MG63 (cell line): ENCODE results near the gene SLC17A7. TPM values are rescaled to one million over a fixed set of nuclear protein-coding genes. Genes with fewer than 3 reads are reported as not detected.
A peak's percentile ranks its signal among the peaks of the same experiment; 100 is the strongest.
"Not testable (repeated sequence)": the region's sequence is repeated elsewhere in the genome, so short reads cannot be mapped to it uniquely, and the experiment has no call there.

Experiments used
- DNase-seq: peaks from one replicate; pipeline ENCODE4 v3.0.0-alpha.2; 2020
- H3K27me3 ChIP-seq: fragments of 250-450 bp; sonication (Bioruptor Pico); 2 replicates; pipeline ENCODE4 v1.5.1; 2020; ENCODE audit warnings: mild to moderate bottlenecking, moderate library complexity
- H3K36me3 ChIP-seq: fragments of 250-450 bp; sonication (Bioruptor Pico); 2 replicates; pipeline ENCODE4 v1.5.1; 2020; ENCODE audit warnings: mild to moderate bottlenecking, moderate library complexity
- H3K4me3 ChIP-seq: fragments of 250-450 bp; sonication (Bioruptor Pico); 2 replicates; pipeline ENCODE4 v1.5.1; 2020; ENCODE audit warnings: mild to moderate bottlenecking, moderate library complexity
- H3K9me3 ChIP-seq: fragments of 250-450 bp; sonication (Bioruptor Pico); 2 replicates; pipeline ENCODE4 v1.5.1; 2020; ENCODE audit warnings: mild to moderate bottlenecking, moderate library complexity
- total RNA-seq: library from RNA; depleted of rRNA; stranded (reverse); fragments of >200 nt; shearing (Covaris generic); gene quantifications from 2 replicates; pipeline ENCODE4 v1.2.3, GENCODE V29; 2014; ENCODE audit warnings: low replicate concordance

SLC17A7 gene
- total RNA-seq, 1 experiment from 2014 or later: not detected

DNA sequence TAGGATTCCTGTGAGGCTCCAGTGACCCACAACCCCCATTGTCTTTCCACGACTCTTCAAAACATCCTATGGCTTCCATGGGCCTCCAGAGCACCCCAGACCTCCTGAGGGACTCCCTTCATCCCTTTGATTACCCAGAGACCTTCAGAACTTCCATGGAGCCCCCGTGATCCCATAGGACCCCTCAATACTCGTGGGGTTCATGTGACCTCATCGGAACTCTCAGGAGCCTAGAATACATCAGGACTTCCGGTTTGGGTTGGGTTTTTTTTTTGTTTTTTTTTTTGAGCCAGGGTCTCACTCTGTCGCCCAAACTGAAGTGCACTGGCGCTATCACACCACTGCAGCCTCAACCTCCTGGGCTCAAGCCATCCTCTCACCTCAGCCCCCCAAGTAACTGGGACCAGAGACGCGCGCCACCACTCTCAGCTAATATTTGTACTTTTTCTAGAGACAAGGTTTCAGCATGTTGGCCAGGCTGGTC lies 12.5 kb upstream of the SLC17A7 start:
- Histone ChIP-seq H3K9me3 (no peaks in the 10 kb centered on the region), H3K4me3 (peak overlapping the region; percentile 89), H3K27me3 (no peaks in the 10 kb centered on the region), H3K36me3 (peaks cover 24% of the 10 kb centered on the region)
- DNase-seq: no peak

- peaks cover 30% of the 10 kb centered on the region for H3K36me3 ChIP-seq
- no peaks in the 10 kb centered on the region for H3K27me3 ChIP-seq
- peak; percentile 99 for DNase-seq
- H3K9me3 ChIP-seq: no peaks in the 10 kb centered on the region
- peak within 1 kb of the TSS; percentile 89 for H3K4me3 ChIP-seq
These were observed 11.9 kb upstream of the SLC17A7 start, which contains the start of gene ALDH16A1 for GRCh38 chr19:49453013-49453756. ALDH16A1 (plus strand) TSS chr19:49453225; CDS start chr19:49453332, 107 bp downstream.

DNA sequence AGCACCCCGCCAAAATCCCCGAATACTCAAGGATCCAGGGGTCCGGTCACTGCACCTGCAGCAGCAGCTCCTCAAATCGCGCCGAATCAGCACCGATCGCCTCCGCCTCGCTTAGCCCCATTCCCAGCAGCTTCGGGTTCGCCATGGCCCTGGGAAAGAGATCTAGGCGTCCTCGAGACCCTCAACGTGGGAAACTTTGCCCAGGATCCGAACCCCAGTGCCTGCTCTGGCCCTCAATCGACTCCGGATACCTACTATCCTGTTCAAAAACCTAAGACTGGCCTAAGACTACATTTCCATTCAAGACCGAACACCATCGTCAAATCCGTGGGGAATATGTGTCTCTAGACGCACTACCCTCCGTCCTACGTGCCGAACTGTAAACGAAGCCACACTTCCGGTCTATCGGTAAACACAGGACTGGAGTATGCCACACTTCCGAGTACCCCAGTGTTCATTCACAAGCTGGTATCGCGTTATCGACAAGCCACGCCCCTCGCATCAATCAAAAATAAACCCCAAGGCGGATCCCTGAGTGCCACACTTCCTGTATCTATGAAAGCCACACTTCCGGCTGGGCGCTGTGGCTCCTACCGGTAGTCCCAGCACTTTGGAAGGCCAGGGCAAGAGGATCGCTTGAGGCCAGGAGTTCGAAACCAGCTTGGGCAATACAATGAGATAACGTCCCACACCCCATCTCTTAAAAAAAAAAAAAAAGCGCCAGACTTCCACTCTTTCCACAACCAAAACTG lies 10.3 kb upstream of the SLC17A7 start, which contains the start of gene PIH1D1:
Gene PIH1D1, minus strand, starts transcription at position 385 of the 752 bp plus-strand sequence. Its CDS starts 240 bp downstream, at position 145.
- Histone ChIP-seq H3K4me3 (peak within 1 kb of the TSS; percentile 89), H3K9me3 (no peaks in the 10 kb centered on the region), H3K27me3 (no peaks in the 10 kb centered on the region), H3K36me3 (peaks cover 43% of the 10 kb centered on the region)
- DNase-seq: peak; percentile 99

GRCh38 chr19:49450405-49450804 lies 9.1 kb upstream of the SLC17A7 start:
- peak overlapping the region; percentile 89 for H3K4me3 ChIP-seq
- no peaks in the 10 kb centered on the region for H3K27me3 ChIP-seq
- H3K9me3 ChIP-seq: no peaks in the 10 kb centered on the region
- peaks cover 39% of the 10 kb centered on the region for H3K36me3 ChIP-seq
- DNase-seq: no peak

DNA sequence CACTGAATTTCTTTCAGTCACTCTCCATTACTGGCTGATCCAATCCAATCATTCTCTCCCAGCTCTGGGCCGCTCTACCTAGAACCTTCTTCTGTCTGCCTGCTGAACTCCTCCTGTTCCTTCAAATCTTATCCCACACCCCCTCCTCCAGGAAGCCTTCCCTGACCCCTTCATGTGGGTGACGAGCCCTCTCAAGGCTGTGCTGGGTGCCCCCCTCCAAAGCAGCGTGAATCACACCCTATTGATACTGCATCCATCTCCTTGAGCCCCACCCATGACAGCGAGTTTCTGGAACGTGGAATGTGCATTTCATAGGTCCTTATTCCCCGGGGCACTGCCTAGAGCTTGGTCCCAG lies 7.1 kb upstream of the SLC17A7 start:
- Histone ChIP-seq H3K36me3 (peaks cover 36% of the 10 kb centered on the region), H3K27me3 (no peaks in the 10 kb centered on the region), H3K9me3 (no peaks in the 10 kb centered on the region), H3K4me3 (no peak overlapping the region)
- DNase-seq: no peak

DNA sequence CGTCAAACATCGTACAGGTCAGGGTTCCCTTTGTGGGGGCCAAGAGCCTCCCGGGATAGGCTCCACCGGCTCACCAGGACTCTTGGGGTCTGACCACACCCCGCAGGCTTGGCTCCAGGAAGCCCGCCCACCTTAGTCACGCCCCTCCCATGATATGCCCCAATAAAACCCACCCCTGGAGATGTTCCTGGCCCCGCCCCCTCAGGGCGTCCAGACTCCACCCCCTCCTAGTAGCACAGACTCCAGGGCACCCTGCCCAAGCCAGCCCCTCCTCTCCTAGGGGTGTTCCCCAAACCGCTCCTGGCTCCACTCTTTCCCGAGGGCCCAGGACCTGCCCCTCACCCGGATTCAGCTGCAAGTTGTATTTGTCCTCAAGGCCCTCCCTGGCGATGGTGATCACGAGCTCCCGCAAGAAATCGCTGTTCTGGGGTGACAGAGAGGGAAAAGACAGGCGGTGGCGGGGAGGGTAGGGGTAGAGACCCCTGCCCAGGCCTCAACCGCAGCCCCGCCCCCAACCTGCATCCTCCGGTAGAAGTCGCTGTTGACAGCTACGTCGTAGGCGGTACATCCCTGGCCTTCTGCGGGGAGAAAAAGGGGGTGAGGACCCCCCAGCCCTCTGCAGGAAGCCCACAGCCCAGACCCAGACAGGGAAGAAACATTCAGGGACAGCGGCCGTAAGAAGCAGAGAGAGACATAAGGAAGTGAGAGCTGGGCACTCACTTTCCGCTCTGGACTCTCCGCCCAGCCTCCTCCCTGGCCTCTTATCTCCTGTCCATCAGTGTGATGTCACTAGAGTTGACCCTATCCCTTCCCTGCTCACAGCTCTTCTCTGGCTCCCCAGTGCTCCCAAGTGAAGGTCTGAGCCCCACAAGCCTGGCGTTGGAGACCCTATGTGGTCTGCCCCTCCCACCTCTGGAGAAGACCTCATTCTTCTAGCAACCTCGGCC lies 6.4 kb upstream of the SLC17A7 start:
- H3K36me3 ChIP-seq: peaks cover 36% of the 10 kb centered on the region
- no peaks in the 10 kb centered on the region for H3K9me3 ChIP-seq
- no peak overlapping the region for H3K4me3 ChIP-seq
- DNase-seq: peak; percentile 42
- no peaks in the 10 kb centered on the region for H3K27me3 ChIP-seq

DNA sequence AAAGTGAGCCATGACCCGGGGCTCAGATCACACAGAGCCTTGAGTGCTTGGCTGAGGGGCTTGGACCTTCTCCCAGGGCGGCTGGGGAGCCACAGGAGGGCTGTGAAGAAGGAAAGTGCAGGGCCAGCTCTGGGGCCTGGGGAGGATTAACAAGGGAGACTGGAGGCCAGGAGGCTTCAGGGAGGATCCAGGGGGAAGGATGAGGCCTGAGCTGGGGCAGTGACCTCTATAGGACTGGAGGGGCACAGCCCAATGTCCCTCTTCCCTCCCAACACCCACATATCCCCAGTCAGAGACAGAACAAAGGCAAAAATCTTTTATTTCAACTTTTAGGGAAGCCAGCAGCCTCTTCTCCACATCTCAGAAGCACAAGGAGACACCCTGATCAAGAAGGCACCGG lies 4.7 kb upstream of the SLC17A7 start:
- no peak overlapping the region for H3K4me3 ChIP-seq
- H3K9me3 ChIP-seq: no peaks in the 10 kb centered on the region
- DNase-seq: no peak
- H3K36me3 ChIP-seq: peaks cover 36% of the 10 kb centered on the region
- peaks cover 12% of the 10 kb centered on the region for H3K27me3 ChIP-seq

DNA sequence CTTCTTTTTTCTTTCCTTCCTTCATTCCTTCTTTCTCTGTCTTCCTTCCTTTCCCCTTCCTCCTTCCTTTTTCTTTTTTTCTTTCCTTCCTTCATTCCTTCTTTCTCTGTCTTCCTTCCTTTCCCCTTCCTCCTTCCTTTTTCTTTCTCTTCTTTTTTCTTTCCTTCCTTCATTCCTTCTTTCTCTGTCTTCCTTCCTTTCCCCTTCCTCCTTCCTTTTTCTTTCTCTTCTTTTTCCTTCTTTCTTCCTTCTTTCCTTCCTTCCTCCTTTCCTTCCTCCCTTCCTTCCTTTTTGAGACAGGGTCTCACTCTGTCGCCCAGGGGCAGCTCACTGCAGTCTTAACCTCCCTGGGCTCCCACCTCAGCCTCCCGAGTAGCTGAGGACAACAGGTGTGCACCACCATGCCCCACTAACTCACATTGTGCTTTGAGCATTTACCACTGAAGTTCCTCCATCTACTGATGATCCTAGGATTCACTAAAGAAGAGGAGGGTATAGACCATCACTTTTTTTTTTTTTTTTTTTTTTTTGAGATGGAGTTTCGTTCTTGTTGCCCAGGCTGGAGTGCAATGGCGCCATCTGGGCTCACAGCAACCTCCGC lies 2.9 kb upstream of the SLC17A7 start:
- not testable (repeated sequence) for H3K9me3 ChIP-seq, H3K4me3 ChIP-seq, DNase-seq
- peaks cover 24% of the 10 kb centered on the region for H3K36me3 ChIP-seq
- peaks cover 30% of the 10 kb centered on the region for H3K27me3 ChIP-seq

GRCh38 chr19:49443366-49444099 lies 2.2 kb upstream of the SLC17A7 start:
- H3K4me3 ChIP-seq: peak overlapping the region; percentile 65
- H3K9me3 ChIP-seq: no peaks in the 10 kb centered on the region
- peak; percentile 96 for DNase-seq
- peaks cover 19% of the 10 kb centered on the region for H3K36me3 ChIP-seq
- H3K27me3 ChIP-seq: peaks cover 36% of the 10 kb centered on the region

DNA sequence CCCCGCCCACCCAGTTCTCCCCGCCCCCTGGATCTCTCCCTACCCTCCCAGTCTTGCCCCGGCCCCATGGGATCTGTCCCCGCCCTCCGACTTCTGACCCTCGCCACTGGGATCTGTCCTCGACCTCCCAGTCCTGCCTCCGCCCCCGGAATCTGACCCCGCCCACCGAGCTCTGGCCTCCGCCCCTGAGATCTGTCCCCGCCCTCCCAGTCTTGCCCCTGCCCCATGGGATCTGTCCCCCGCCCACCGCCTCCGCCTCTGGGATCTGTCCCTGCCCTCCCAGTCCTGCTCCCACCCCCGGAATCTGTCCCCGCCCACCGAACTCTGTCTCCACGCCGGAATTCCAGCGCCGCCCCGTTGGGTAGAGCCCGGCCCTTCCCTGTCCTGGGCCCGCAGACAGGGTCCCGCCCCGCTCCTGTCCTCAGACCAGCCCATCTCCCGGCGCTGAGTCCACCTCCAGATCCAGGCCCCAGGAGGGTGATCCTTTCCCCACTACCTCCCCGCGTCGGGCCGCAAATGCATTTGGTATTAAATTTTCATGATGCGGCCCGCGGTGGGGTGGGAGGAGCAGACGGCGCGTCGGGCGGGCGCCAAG lies 1.5 kb upstream of the SLC17A7 start:
- DNase-seq: peak; percentile 98
- peak overlapping the region; percentile 65 for H3K4me3 ChIP-seq
- peaks cover 14% of the 10 kb centered on the region for H3K36me3 ChIP-seq
- H3K27me3 ChIP-seq: peaks cover 43% of the 10 kb centered on the region
- no peaks in the 10 kb centered on the region for H3K9me3 ChIP-seq

DNA sequence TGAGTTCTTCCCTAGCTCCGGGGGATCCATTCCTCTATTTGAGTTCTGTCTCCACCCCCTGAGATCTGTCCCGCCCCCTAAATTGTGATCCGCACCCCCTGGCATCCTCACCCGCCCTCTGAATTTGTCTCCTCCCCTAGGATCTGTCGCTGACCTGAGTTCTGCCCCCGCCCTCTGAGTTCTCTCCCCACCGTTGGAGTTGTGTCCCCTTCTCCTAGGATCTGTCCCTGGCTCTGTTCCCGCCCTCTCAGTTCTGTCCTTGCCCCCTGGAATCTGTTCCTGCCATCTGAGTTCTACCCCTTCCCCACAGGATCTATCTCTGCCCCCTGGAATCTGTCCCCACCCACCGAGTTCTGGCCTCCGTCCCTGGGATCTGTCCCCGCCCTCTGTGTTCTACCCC lies 1.0 kb upstream of the SLC17A7 start:
- H3K36me3 ChIP-seq: peaks cover 9% of the 10 kb centered on the region
- peak overlapping the region; percentile 65 for H3K4me3 ChIP-seq
- H3K9me3 ChIP-seq: no peaks in the 10 kb centered on the region
- H3K27me3 ChIP-seq: peaks cover 48% of the 10 kb centered on the region
- DNase-seq: peak; percentile 36

DNA sequence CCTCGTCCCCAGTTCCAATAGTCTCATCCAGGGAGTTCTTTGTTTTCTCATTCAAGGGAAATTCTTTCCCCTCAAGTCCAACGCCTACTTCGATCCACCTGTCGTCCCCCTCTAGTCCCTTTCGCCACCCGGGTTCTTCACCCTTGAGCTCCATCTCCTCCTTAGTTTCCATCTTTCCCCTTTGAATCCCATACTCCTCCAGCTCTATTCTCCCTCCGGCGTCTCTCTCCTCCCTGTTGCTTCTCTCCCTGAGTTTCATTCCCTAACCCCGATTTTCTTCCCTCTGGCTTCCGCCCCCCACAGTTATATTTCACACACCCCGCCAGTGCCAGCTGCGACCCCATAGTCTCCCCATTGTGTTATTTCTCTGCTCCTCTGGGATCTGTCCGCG lies 628 bp upstream of the SLC17A7 start:
- Histone ChIP-seq H3K27me3 (peaks cover 52% of the 10 kb centered on the region), H3K9me3 (no peaks in the 10 kb centered on the region), H3K4me3 (no peak overlapping the region), H3K36me3 (peaks cover 5% of the 10 kb centered on the region)
- DNase-seq: no peak

- H3K27me3 ChIP-seq: peaks cover 61% of the 10 kb centered on the region
- no peak for DNase-seq
- no peaks in the 10 kb centered on the region for H3K36me3 ChIP-seq
- no peaks in the 10 kb centered on the region for H3K9me3 ChIP-seq
- H3K4me3 ChIP-seq: no peak overlapping the region
These were observed 703 bp downstream of the SLC17A7 start for GRCh38 chr19:49440439-49441209.

- Histone ChIP-seq H3K27me3 (peaks cover 61% of the 10 kb centered on the region), H3K36me3 (no peaks in the 10 kb centered on the region), H3K4me3 (no peak overlapping the region), H3K9me3 (no peaks in the 10 kb centered on the region)
- DNase-seq: no peak
These were observed 1.5 kb downstream of the SLC17A7 start for GRCh38 chr19:49439836-49440235.

- Histone ChIP-seq H3K4me3 (no peak overlapping the region), H3K36me3 (no peaks in the 10 kb centered on the region), H3K27me3 (peaks cover 67% of the 10 kb centered on the region), H3K9me3 (no peaks in the 10 kb centered on the region)
- DNase-seq: no peak
These were observed 3.1 kb downstream of the SLC17A7 start for GRCh38 chr19:49438261-49438660.
